ENCODE measurements around the gene AFG3L2.

AFG3L2 gene

DNA sequence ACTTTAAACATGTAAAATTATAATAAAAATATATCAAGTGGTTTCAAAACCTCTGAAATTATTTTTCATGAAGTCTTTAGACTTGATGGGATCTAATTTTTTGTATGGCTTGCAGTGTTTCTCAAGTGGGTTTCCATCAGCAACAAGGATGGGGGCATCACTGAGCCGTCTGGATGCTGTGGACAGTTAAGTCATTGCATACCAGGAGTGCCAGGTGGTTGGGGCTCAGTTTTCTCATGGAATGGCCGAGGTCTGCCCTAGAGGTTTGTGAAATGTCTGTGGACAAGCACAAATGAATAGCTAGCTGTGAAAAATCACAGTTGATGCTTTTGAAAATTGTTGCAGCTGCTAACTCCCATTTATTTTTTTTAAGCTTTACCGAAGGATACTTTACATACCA, 32.4 kb upstream of the AFG3L2 start:
- 0 out of 2 replicates have a peak, but pooled peaks cover 3% of the 10 kb centered on the region for H4K20me1 ChIP-seq (ENCODE audit: insufficient read depth, low read length)
- H3K36me3 ChIP-seq (replicated peaks; ENCODE audit: low read depth, low read length) = peaks cover 8% of the 10 kb centered on the region
- 0 out of 2 replicates have a peak overlapping the region, but pooled peaks have one; percentile 6 for H3K4me2 ChIP-seq (ENCODE audit: low read length)

DNA sequence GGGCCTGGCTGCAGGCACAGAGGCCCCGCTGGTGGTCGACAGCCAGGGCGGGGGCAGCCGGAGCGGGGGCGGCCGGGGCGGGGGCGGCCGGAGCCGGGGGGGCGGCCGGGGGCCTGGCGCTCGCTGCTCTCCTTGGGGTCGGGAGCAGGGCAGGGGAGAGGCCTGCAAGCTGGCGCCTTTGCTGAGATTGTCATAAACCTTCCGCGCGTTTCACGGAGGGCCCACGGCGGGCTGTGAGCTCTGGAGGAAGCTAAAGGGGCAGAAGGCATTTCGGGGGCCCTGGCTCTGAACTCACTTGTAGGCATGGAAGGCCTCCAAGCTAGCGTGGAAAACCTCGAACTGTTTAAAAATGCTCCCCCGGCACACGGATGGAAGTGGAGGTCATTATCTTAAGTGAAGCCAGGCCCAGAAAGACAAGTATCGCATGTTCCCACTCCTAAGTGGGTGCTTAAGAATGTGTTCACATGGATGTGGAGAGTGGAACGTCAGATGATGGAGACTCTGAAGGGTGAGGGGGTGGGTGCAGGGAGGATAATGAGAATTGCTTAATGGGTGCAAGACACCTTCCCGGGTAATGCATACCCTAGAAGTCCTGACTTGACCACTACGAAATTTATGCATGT, 31.3 kb upstream of the AFG3L2 start:
- H3K9me3 ChIP-seq (ENCODE audit: insufficient read depth, low read length) = no peaks in the 10 kb centered on the region
- H3K36me3 ChIP-seq (replicated peaks; ENCODE audit: low read depth, low read length) = peaks cover 8% of the 10 kb centered on the region
- H4K20me1 ChIP-seq (ENCODE audit: insufficient read depth, low read length) = 0 out of 2 replicates have a peak, but pooled peaks cover 3% of the 10 kb centered on the region
- peak overlapping the region; percentile 9; the same call in 1 of the 2 replicates for H2AFZ ChIP-seq (ENCODE audit: low read depth, low read length)
- peak overlapping the region; percentile 70 for H3K9ac ChIP-seq (ENCODE audit: low read length)
- peaks cover 36% of the 10 kb centered on the region for H3K27me3 ChIP-seq (ENCODE audit: low read depth, low read length)
- H3K79me2 ChIP-seq (ENCODE audit: low read length) = peaks cover 36% of the 10 kb centered on the region
- H3K4me2 ChIP-seq (ENCODE audit: low read length) = peak overlapping the region; percentile 73
- H3K4me1 ChIP-seq (ENCODE audit: low read length) = peaks cover 22% of the 10 kb centered on the region
- H3K27ac ChIP-seq (ENCODE audit: low read length) = no peak overlapping the region; the same call in 1 of the 2 replicates
- peak overlapping the region; percentile 81 for H3K4me3 ChIP-seq (ENCODE audit: low read length)
- TF ChIP-seq, protein P1, sequence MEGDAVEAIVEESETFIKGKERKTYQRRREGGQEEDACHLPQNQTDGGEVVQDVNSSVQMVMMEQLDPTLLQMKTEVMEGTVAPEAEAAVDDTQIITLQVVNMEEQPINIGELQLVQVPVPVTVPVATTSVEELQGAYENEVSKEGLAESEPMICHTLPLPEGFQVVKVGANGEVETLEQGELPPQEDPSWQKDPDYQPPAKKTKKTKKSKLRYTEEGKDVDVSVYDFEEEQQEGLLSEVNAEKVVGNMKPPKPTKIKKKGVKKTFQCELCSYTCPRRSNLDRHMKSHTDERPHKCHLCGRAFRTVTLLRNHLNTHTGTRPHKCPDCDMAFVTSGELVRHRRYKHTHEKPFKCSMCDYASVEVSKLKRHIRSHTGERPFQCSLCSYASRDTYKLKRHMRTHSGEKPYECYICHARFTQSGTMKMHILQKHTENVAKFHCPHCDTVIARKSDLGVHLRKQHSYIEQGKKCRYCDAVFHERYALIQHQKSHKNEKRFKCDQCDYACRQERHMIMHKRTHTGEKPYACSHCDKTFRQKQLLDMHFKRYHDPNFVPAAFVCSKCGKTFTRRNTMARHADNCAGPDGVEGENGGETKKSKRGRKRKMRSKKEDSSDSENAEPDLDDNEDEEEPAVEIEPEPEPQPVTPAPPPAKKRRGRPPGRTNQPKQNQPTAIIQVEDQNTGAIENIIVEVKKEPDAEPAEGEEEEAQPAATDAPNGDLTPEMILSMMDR (IDR thresholded peaks at IDR 0.05; ENCODE audit: low read depth, low read length) = no peak
- TF ChIP-seq EZH2phosphoT487 (IDR thresholded peaks at IDR 0.05; ENCODE audit: low read depth) = no peak

More for the DNA sequence above, 32.4 kb upstream of the AFG3L2 start:
- Histone ChIP-seq H3K9me3 (ENCODE audit: insufficient read depth, low read length) (no peaks in the 10 kb centered on the region), H3K4me3 (ENCODE audit: low read length) (no peak overlapping the region), H3K27ac (ENCODE audit: low read length) (no peak overlapping the region), H3K27me3 (ENCODE audit: low read depth, low read length) (peaks cover 25% of the 10 kb centered on the region), H2AFZ (ENCODE audit: low read depth, low read length) (no peak overlapping the region), H3K4me1 (ENCODE audit: low read length) (peaks cover 13% of the 10 kb centered on the region; the same call in 1 of the 2 replicates), H3K9ac (ENCODE audit: low read length) (no peak overlapping the region), H3K79me2 (ENCODE audit: low read length) (peaks cover 41% of the 10 kb centered on the region)
- TF ChIP-seq, protein P1 (IDR thresholded peaks at IDR 0.05; ENCODE audit: low read depth, low read length) = no peak
- no peak for TF ChIP-seq EZH2phosphoT487 (IDR thresholded peaks at IDR 0.05; ENCODE audit: low read depth)

DNA sequence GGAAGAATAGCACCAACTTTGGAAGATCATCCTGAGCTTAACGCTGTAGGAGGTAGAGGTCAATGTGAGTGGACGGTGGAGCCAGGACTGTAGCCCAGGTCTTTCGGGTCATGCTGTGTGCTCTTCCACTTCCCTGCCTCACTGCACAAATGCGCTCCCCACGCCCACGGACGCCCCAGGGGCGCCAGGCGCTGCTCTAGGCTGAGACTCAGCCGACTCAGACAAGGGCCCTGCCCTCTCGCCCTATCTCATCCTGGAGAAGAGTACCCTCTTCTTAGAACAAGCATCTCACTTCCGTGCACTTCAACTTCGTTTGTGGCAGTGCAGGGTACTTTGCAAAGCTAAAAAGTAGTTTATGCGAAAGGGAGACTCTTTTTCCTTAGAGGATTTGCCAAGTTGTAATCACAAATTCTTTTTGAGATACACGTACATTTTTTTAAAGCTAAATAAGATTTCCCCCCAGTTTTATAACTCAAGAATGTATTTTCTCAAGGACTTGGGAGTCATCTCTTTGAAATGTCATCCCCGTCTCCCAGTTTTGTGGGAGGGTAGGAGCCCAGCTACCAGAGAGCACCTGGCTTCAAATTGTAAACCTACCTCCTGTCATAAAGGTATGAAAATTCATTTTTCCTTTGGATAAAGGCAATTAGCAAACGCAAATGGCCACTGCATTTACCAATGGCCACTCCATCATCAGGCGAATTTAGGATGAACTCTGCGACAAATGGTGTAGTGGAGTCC, 29.5 kb upstream of the AFG3L2 start:
- peaks cover 22% of the 10 kb centered on the region for H3K4me1 ChIP-seq (ENCODE audit: low read length)
- H3K36me3 ChIP-seq (replicated peaks; ENCODE audit: low read depth, low read length) = peaks cover 8% of the 10 kb centered on the region
- no peaks in the 10 kb centered on the region for H3K9me3 ChIP-seq (ENCODE audit: insufficient read depth, low read length)
- H2AFZ ChIP-seq (ENCODE audit: low read depth, low read length) = no peak overlapping the region
- H3K27me3 ChIP-seq (ENCODE audit: low read depth, low read length) = peaks cover 37% of the 10 kb centered on the region
- peak overlapping the region; percentile 73 for H3K4me2 ChIP-seq (ENCODE audit: low read length)
- 0 out of 2 replicates have a peak, but pooled peaks cover 3% of the 10 kb centered on the region for H4K20me1 ChIP-seq (ENCODE audit: insufficient read depth, low read length)
- no peak for TF ChIP-seq EZH2phosphoT487 (IDR thresholded peaks at IDR 0.05; ENCODE audit: low read depth)
- TF ChIP-seq, protein P1 (IDR thresholded peaks at IDR 0.05; ENCODE audit: low read depth, low read length) = no peak
- H3K9ac ChIP-seq (ENCODE audit: low read length) = no peak overlapping the region
- H3K4me3 ChIP-seq (ENCODE audit: low read length) = 0 out of 2 replicates have a peak overlapping the region, but pooled peaks have one; percentile 81
- H3K27ac ChIP-seq (ENCODE audit: low read length) = no peak overlapping the region
- peaks cover 34% of the 10 kb centered on the region for H3K79me2 ChIP-seq (ENCODE audit: low read length)

DNA sequence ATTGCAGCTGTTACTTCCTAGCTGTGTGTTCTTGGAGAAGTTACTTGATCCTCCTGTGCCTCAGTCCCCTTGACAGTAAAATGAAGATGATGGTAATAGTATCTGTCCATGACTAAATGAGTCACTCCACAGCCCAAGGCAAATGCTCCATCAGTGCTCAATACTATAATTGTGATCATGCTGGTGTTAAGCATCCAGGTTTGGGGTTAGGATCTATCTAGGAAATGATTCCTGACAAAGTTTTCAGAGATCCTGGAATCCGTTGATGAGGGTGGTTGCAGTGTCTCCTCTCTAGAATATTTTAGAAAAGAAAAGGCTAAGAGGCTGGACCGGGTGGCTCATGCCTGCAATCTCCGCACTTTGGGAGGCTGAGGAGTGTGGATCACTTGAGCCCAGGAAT, 28.0 kb upstream of the AFG3L2 start:
- Histone ChIP-seq H3K9ac (ENCODE audit: low read length) (no peak overlapping the region), H3K4me1 (ENCODE audit: low read length) (peaks cover 22% of the 10 kb centered on the region), H3K79me2 (ENCODE audit: low read length) (peaks cover 22% of the 10 kb centered on the region), H3K27me3 (ENCODE audit: low read depth, low read length) (peaks cover 37% of the 10 kb centered on the region), H3K4me2 (ENCODE audit: low read length) (no peak overlapping the region), H4K20me1 (ENCODE audit: insufficient read depth, low read length) (0 out of 2 replicates have a peak, but pooled peaks cover under 1% of the 10 kb centered on the region), H3K4me3 (ENCODE audit: low read length) (no peak overlapping the region), H3K9me3 (ENCODE audit: insufficient read depth, low read length) (no peaks in the 10 kb centered on the region), H3K27ac (ENCODE audit: low read length) (no peak overlapping the region), H3K36me3 (replicated peaks; ENCODE audit: low read depth, low read length) (peaks cover 5% of the 10 kb centered on the region), H2AFZ (ENCODE audit: low read depth, low read length) (no peak overlapping the region)
- TF ChIP-seq EZH2phosphoT487 (IDR thresholded peaks at IDR 0.05; ENCODE audit: low read depth) = no peak
- TF ChIP-seq, protein P1 (IDR thresholded peaks at IDR 0.05; ENCODE audit: low read depth, low read length) = no peak
